ENCODE results near the gene EIF6. TPM values are rescaled to one million over a fixed set of nuclear protein-coding genes. Genes with fewer than 3 reads are reported as not detected.

EIF6 gene
- total RNA-seq, 4 donors from 2014 or later, result 69.5 to 110 (median 86.8) TPM

DNA sequence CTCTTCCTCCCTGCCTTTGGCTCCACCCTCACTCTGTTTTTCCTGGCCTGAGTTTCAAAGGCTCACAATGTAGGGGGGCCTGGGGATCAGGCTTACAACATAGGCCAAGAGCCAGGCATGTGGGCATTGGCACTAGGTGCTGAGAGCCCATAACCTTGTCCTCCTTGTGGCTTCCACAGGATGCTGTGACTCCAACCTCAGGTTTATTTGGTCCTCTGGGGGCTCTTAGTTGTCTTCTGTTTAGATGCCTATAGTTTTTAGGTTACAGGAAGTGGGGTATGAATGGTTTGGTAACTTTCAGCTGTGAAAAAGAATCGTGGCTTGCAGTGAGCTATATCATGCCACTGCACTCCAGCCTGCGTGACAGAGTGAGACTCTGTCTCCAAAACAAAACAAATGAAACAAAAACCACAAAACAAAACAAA, 32.5 kb downstream of the EIF6 start:
- TF ChIP-seq EP300 (IDR thresholded peaks at IDR 0.05) (no peak), POLR2A (IDR thresholded peaks at IDR 0.05) (no peak)
- TF ChIP-seq, protein P1, sequence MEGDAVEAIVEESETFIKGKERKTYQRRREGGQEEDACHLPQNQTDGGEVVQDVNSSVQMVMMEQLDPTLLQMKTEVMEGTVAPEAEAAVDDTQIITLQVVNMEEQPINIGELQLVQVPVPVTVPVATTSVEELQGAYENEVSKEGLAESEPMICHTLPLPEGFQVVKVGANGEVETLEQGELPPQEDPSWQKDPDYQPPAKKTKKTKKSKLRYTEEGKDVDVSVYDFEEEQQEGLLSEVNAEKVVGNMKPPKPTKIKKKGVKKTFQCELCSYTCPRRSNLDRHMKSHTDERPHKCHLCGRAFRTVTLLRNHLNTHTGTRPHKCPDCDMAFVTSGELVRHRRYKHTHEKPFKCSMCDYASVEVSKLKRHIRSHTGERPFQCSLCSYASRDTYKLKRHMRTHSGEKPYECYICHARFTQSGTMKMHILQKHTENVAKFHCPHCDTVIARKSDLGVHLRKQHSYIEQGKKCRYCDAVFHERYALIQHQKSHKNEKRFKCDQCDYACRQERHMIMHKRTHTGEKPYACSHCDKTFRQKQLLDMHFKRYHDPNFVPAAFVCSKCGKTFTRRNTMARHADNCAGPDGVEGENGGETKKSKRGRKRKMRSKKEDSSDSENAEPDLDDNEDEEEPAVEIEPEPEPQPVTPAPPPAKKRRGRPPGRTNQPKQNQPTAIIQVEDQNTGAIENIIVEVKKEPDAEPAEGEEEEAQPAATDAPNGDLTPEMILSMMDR (IDR thresholded peaks at IDR 0.05), result no peak
- H3K9me3 ChIP-seq, result no peaks in the 10 kb centered on the region
- no peak overlapping the region for H3K4me3 ChIP-seq
- no peak overlapping the region for H3K27ac ChIP-seq
- H3K4me1 ChIP-seq, result peaks cover 0 to 3% (median 0%) of the 10 kb centered on the region in 4 donors
- WGBS, 2 donors, result 61 to 72% methylated on average over 2 of the region's 2 CpGs
- H3K36me3 ChIP-seq, result peaks cover 0 to 7% (median 0%) of the 10 kb centered on the region in 3 donors
- no peaks in the 10 kb centered on the region for H3K27me3 ChIP-seq
- no peak for DNase-seq (ENCODE audit: low spot score in 2 of 2)

- H3K9me3 ChIP-seq, result no peaks in the 10 kb centered on the region
- H3K4me3 ChIP-seq, result no peak overlapping the region
- H3K36me3 ChIP-seq, result peaks cover 0 to 7% (median 0%) of the 10 kb centered on the region in 3 donors
- no peaks in the 10 kb centered on the region for H3K27me3 ChIP-seq
- WGBS, 2 donors, result 84 to 96% methylated on average over 2 of the region's 2 CpGs
- no peak for DNase-seq (ENCODE audit: low spot score in 2 of 2)
- no peak overlapping the region for H3K27ac ChIP-seq
- TF ChIP-seq, protein P1 (IDR thresholded peaks at IDR 0.05), result no peak
- TF ChIP-seq EP300 (IDR thresholded peaks at IDR 0.05) (no peak), POLR2A (IDR thresholded peaks at IDR 0.05) (no peak)
- no peaks in the 10 kb centered on the region for H3K4me1 ChIP-seq
Measured at GRCh38 chr20:35251613-35251940, 33.0 kb downstream of the EIF6 start.

GRCh38 chr20:35248641-35249475, 35.7 kb downstream of the EIF6 start:
- no peaks in the 10 kb centered on the region for H3K36me3 ChIP-seq
- TF ChIP-seq POLR2A (IDR thresholded peaks at IDR 0.05), result no peak
- TF ChIP-seq, protein P1 (IDR thresholded peaks at IDR 0.05), result no peak
- no peak for TF ChIP-seq EP300 (IDR thresholded peaks at IDR 0.05)
- WGBS, 2 donors, result 82 to 84% methylated on average over 9 of the region's 9 CpGs
- no peaks in the 10 kb centered on the region for H3K4me1 ChIP-seq
- no peaks in the 10 kb centered on the region for H3K27me3 ChIP-seq
- no peak overlapping the region for H3K27ac ChIP-seq
- no peaks in the 10 kb centered on the region for H3K9me3 ChIP-seq
- H3K4me3 ChIP-seq, result no peak overlapping the region
- DNase-seq (ENCODE audit: low spot score in 2 of 2), result no peak

GRCh38 chr20:35246723-35247122, 37.8 kb downstream of the EIF6 start:
- TF ChIP-seq EP300 (IDR thresholded peaks at IDR 0.05) (no peak), POLR2A (IDR thresholded peaks at IDR 0.05) (no peak)
- TF ChIP-seq, protein P1 (IDR thresholded peaks at IDR 0.05), result no peak
- Histone ChIP-seq H3K9me3 (no peaks in the 10 kb centered on the region), H3K27ac (no peak overlapping the region), H3K27me3 (no peaks in the 10 kb centered on the region), H3K4me1 (no peaks in the 10 kb centered on the region), H3K36me3 (no peaks in the 10 kb centered on the region), H3K4me3 (no peak overlapping the region)
- 85 to 91% methylated on average over 12 of the region's 12 CpGs for WGBS, 2 donors
- DNase-seq (ENCODE audit: low spot score in 2 of 2), result no peak

DNA sequence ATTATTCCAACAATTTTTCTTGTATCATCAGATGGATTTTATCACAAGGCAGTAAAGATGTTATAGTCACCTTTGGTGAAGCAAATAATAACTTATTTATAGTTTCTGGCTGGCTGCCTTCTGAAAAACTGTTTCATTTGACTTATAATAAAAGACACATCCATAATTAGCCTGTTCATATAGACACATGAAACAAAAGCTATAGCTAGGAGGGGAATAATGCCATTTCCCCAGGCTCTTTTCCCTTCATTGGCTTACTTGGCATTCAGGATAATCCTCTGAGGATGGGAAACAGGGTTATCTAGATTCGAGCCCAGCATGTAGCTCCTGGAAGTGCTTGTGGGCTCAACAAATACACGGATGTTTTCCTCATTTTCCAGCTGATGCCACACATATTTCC, 40.6 kb downstream of the EIF6 start:
- no peak overlapping the region for H3K27ac ChIP-seq
- no peaks in the 10 kb centered on the region for H3K4me1 ChIP-seq
- no peak for TF ChIP-seq POLR2A (IDR thresholded peaks at IDR 0.05)
- no peak for TF ChIP-seq EP300 (IDR thresholded peaks at IDR 0.05)
- TF ChIP-seq, protein P1 (IDR thresholded peaks at IDR 0.05), result no peak
- H3K9me3 ChIP-seq, result no peaks in the 10 kb centered on the region
- DNase-seq (ENCODE audit: low spot score in 2 of 2), result no peak
- H3K4me3 ChIP-seq, result no peak overlapping the region
- WGBS, 2 donors, result 47 to 63% methylated on average over 2 of the region's 2 CpGs
- no peaks in the 10 kb centered on the region for H3K36me3 ChIP-seq
- no peaks in the 10 kb centered on the region for H3K27me3 ChIP-seq

All from tibial nerve (tissue), 4 donors.